WTC11 (cell line): ENCODE results near the gene HTT-AS.

Experiments
- HMGA2 ChIP-seq: fragments of 250-450 bp; sonication (Bioruptor Pico); IDR thresholded peaks from 2 replicates; pipeline ENCODE4 v1.4.0; 2021; ENCODE audit warnings: mild to moderate bottlenecking, moderate library complexity
- MAX ChIP-seq: sonication (generic); formaldehyde crosslinking; IDR thresholded peaks from 2 replicates; pipeline ENCODE4 v1.8.0; 2022; ENCODE audit warnings: mild to moderate bottlenecking, missing genetic modification reagents
- SMAD3 ChIP-seq: sonication (generic); formaldehyde crosslinking; IDR thresholded peaks from 2 replicates; pipeline ENCODE4 v1.8.0; 2022; ENCODE audit warnings: missing genetic modification reagents, mild to moderate bottlenecking, borderline replicate concordance
- TEAD1 ChIP-seq: sonication (generic); formaldehyde crosslinking; IDR thresholded peaks from 2 replicates; pipeline ENCODE4 v1.8.0; 2022; ENCODE audit warnings: mild to moderate bottlenecking, missing genetic modification reagents
- ZNF121 ChIP-seq: sonication (generic); formaldehyde crosslinking; IDR thresholded peaks from 2 replicates; pipeline ENCODE4 v1.8.0; 2023; ENCODE audit warnings: missing genetic modification reagents
- ZNF263 ChIP-seq: sonication (generic); formaldehyde crosslinking; IDR thresholded peaks from 2 replicates; pipeline ENCODE4 v1.8.1; 2022; ENCODE audit warnings: low read depth, mild to moderate bottlenecking, moderate library complexity, missing genetic modification reagents

GRCh38 chr4:3123181-3123671, 48.9 kb upstream of the HTT-AS start:
- no peak for TF ChIP-seq HMGA2 (CRISPR knock-in tag)
- TF ChIP-seq TEAD1 (CRISPR knock-in tag): no peak
- TF ChIP-seq MAX (CRISPR knock-in tag): no peak
- no peak for TF ChIP-seq ZNF121 (CRISPR knock-in tag)
- no peak for TF ChIP-seq ZNF263
- no peak for TF ChIP-seq SMAD3 (CRISPR knock-in tag)
